ENCODE results near the gene LRRC74A. TPM values are rescaled to one million over a fixed set of nuclear protein-coding genes. Genes with fewer than 3 reads are reported as not detected.

LRRC74A gene
- not detected for total RNA-seq

DNA sequence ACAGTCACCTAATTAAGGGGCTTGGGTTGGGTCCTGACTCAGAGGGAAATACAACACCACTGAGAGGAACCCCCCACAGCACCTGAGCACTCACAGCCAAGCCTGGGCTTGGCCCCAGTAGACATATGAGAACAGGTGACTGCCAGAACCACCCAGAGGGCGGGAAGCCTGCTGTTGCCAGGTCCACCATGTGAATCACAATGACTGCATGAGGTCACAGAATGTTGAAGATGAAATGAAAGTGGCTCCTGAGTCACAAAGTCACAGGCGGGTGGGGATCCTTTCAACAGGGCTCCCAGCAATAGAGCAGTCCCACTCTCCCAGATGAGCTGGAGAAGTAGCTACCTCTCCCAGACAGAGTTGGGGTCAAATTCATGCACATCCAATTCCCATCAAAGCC, at the start of gene LRRC74A:
Gene LRRC74A (plus strand): TSS at position 287 of the 400 bp plus-strand sequence. CDS start 290 bp downstream, outside the sequence.
- Histone ChIP-seq H3K36me3 (no peaks in the 10 kb centered on the region), H3K4me3 (no peak within 1 kb of the TSS), H3K27ac (replicated peaks in 1 of 4) (no peak within 1 kb of the TSS), H3K4me1 (peaks cover 3 to 16% (median 10%) of the 10 kb centered on the region in 4 donors), H3K27me3 (no peaks in the 10 kb centered on the region), H3K9me3 (no peaks in the 10 kb centered on the region)
- DNase-seq (ENCODE audit: extremely low spot score), result no peak
- intact Hi-C loops (cut with DNase I), result no loop called here
- TF ChIP-seq POLR2AphosphoS5 (IDR thresholded peaks at IDR 0.05) (no peak), EP300 (IDR thresholded peaks at IDR 0.05) (no peak), POLR2A (IDR thresholded peaks at IDR 0.05; ENCODE audit: low read depth) (no peak)
- TF ChIP-seq, protein P1, sequence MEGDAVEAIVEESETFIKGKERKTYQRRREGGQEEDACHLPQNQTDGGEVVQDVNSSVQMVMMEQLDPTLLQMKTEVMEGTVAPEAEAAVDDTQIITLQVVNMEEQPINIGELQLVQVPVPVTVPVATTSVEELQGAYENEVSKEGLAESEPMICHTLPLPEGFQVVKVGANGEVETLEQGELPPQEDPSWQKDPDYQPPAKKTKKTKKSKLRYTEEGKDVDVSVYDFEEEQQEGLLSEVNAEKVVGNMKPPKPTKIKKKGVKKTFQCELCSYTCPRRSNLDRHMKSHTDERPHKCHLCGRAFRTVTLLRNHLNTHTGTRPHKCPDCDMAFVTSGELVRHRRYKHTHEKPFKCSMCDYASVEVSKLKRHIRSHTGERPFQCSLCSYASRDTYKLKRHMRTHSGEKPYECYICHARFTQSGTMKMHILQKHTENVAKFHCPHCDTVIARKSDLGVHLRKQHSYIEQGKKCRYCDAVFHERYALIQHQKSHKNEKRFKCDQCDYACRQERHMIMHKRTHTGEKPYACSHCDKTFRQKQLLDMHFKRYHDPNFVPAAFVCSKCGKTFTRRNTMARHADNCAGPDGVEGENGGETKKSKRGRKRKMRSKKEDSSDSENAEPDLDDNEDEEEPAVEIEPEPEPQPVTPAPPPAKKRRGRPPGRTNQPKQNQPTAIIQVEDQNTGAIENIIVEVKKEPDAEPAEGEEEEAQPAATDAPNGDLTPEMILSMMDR (IDR thresholded peaks at IDR 0.05), result no peak
- no CpG with 5 or more reads among the region's 2 CpGs for WGBS

DNA sequence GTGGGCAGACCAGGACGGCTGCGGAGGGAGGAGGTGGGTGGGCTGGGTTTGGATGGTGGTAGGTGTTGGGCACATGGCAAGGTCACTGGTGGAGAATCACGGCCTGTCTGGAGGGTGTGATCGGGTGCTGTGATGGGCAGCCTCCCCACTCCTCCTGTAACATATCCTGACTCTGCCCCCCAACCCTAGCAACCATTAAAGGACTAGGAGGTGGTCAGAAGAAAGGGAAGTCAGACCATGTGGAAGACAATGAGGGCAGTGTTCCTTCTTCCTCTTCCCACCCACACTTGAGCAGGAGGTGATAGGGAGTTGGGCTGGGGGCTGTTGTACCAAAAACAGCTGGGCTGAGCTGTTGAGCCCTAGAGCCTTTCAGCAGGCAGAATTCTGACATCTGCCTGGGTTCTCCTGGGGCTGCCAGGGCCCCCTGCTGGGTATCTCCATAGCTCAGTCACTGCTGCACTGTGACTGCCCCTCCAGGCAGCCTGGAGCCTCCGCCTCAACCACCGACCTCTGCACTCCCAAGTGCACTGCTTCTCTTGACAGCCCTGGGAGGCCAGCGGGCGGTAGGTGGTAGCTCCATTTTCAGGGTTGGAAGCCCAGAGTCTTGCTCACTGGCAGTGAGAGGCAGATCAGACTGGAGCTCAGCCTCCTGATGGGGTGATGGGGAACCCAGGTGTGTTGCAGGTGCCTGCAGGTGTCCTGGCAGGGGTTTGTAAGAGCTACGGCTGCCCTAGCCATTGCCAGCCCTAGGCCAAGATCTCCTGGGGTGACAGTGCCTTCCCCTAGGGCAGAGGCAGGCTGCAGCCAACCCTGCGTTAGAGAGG, 49.6 kb upstream of the LRRC74A start:
- TF ChIP-seq, protein P1 (IDR thresholded peaks at IDR 0.05), result no peak
- TF ChIP-seq POLR2A (IDR thresholded peaks at IDR 0.05; ENCODE audit: low read depth), result no peak
- TF ChIP-seq EP300 (IDR thresholded peaks at IDR 0.05), result no peak
- TF ChIP-seq POLR2AphosphoS5 (IDR thresholded peaks at IDR 0.05), result no peak
- H3K4me3 ChIP-seq, result no peak overlapping the region
- DNase-seq (ENCODE audit: extremely low spot score), result no peak
- intact Hi-C loops (cut with DNase I), result no loop called here
- peaks cover 29 to 44% (median 36%) of the 10 kb centered on the region in 4 donors for H3K4me1 ChIP-seq
- H3K27me3 ChIP-seq, result no peaks in the 10 kb centered on the region
- no peak overlapping the region for H3K27ac ChIP-seq (replicated peaks in 1 of 4)
- WGBS, result 95% methylated on average over 10 of the region's 10 CpGs
- peaks cover 0 to 47% (median 43%) of the 10 kb centered on the region in 4 donors for H3K36me3 ChIP-seq
- no peaks in the 10 kb centered on the region for H3K9me3 ChIP-seq

DNA sequence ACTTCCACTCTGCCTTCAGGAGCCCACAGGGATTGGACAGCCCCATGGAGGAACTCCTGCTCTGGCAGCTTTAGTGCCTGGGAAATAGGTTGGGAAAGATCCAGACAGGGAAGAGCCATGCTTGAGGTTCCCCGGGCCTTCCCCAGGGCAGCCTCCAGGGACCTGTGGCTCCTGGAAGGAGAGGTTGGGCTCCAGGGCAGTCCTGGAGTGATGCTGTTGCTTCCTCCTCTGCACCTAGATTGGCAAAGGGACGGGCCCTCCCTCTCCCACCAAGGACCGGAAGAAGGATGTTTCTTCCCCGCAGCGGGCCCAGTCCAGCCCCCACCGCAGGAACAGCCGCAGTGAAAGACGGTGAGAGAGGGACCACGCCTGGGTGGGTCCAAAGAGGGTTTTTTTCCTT, 48.5 kb upstream of the LRRC74A start:
- no peak for DNase-seq (ENCODE audit: extremely low spot score)
- intact Hi-C loops (cut with DNase I), result no loop called here
- no peaks in the 10 kb centered on the region for H3K27me3 ChIP-seq
- peaks cover 0 to 58% (median 52%) of the 10 kb centered on the region in 4 donors for H3K36me3 ChIP-seq
- H3K9me3 ChIP-seq, result no peaks in the 10 kb centered on the region
- H3K4me3 ChIP-seq, result no peak overlapping the region
- H3K4me1 ChIP-seq, result peaks cover 34 to 44% (median 39%) of the 10 kb centered on the region in 4 donors
- WGBS, result 81% methylated on average over 9 of the region's 9 CpGs
- no peak overlapping the region for H3K27ac ChIP-seq (replicated peaks in 1 of 4)
- TF ChIP-seq POLR2A (IDR thresholded peaks at IDR 0.05; ENCODE audit: low read depth), result no peak
- no peak for TF ChIP-seq POLR2AphosphoS5 (IDR thresholded peaks at IDR 0.05)
- TF ChIP-seq, protein P1 (IDR thresholded peaks at IDR 0.05), result no peak
- no peak for TF ChIP-seq EP300 (IDR thresholded peaks at IDR 0.05)

DNA sequence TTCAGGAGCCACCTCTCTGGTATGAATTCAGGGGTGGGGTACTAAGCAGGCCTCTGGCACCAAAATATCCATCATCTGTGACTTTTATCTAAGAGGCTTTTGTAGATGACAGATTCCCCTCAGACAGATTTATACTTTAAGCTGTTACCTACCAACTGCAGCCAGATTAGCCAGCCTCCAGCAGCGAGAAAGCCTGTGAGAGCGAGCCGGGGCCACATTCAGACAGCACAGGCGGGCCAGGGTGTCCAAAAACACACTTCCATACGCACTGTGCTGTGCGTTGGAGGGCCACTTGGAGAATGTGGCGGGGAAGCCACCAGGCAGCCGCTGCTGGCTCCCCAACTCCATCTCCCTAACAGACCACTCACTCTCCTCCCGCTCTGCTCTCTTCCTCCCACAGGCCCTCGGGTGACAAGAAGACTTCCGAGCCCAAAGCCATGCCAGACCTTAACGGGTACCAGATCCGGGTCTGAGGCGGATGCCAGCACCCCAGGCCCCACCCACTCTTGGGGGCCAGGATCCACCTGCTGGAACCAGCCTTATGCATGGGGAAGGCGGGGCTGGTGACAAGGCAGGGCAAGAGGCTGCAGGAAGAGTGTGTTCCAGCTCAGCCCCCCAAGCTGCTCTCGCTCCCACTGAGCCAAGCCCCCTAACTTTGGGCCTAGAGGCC, 47.5 kb upstream of the LRRC74A start:
- Histone ChIP-seq H3K36me3 (peaks cover 0 to 67% (median 53%) of the 10 kb centered on the region in 4 donors), H3K27me3 (no peaks in the 10 kb centered on the region), H3K4me1 (peaks cover 29 to 42% (median 36%) of the 10 kb centered on the region in 4 donors), H3K27ac (replicated peaks in 1 of 4) (no peak overlapping the region), H3K4me3 (no peak overlapping the region), H3K9me3 (no peaks in the 10 kb centered on the region)
- no peak for DNase-seq (ENCODE audit: extremely low spot score)
- WGBS, result 91% methylated on average over 15 of the region's 16 CpGs
- intact Hi-C loops (cut with DNase I), result no loop called here
- no peak for TF ChIP-seq POLR2A (IDR thresholded peaks at IDR 0.05; ENCODE audit: low read depth)
- TF ChIP-seq POLR2AphosphoS5 (IDR thresholded peaks at IDR 0.05), result no peak
- TF ChIP-seq, protein P1 (IDR thresholded peaks at IDR 0.05), result no peak
- no peak for TF ChIP-seq EP300 (IDR thresholded peaks at IDR 0.05)
